Suprapubic skin (tissue), 4 donors: ENCODE results near the gene RGS7.

ENCODE experiments used
- EP300 ChIP-seq: sonication (generic); formaldehyde crosslinking; IDR thresholded peaks from one replicate; pipeline ENCODE4 v1.6.1; 2017; ENCODE audit warnings: antibody characterized with exemption
- POLR2A ChIP-seq, 2 donors: fragments of 450-650 bp; IDR thresholded peaks; one replicate each; pipeline ENCODE4 v1.6.1; 2017; ENCODE audit warnings: antibody characterized with exemption in 2 of 2, mild to moderate bottlenecking in 2 of 2, moderate library complexity in 2 of 2
- POLR2AphosphoS5 ChIP-seq, 3 donors: sonication (generic); formaldehyde crosslinking; IDR thresholded peaks; one replicate each; pipeline ENCODE4 v1.6.1; 2017; ENCODE audit warnings: antibody characterized with exemption in 3 of 3
- TF ChIP-seq, protein P1 (sequence below), 2 donors: fragments of 200-600 bp in 1 of 2; fragments of 450-650 bp in 1 of 2; sonication (generic) in 1 of 2; IDR thresholded peaks; one replicate each; pipeline ENCODE4 v1.5.1; 2016 to 2019; ENCODE audit warnings: antibody characterized with exemption in 2 of 2, mild to moderate bottlenecking in 1 of 2, moderate library complexity in 1 of 2

DNA sequence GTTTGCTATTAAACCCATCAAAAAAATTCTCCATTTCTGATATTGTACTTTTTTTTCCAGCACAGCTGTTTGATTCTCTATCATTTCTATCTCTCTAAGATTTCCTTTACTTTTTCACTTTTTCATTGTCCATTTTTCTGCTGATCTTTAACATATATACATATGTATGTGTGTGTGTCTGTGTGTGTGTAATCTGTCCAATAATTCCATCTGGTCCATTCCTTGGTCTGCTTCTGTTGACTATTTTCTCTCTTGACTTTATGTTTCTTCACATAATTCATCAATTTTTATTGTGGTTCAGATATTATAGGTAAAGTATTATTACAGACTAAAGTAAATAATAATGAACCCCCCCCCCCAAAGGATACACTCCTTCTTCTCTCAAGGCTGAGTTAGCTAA, 84.2 kb downstream of the RGS7 start:
- TF ChIP-seq, protein P1, sequence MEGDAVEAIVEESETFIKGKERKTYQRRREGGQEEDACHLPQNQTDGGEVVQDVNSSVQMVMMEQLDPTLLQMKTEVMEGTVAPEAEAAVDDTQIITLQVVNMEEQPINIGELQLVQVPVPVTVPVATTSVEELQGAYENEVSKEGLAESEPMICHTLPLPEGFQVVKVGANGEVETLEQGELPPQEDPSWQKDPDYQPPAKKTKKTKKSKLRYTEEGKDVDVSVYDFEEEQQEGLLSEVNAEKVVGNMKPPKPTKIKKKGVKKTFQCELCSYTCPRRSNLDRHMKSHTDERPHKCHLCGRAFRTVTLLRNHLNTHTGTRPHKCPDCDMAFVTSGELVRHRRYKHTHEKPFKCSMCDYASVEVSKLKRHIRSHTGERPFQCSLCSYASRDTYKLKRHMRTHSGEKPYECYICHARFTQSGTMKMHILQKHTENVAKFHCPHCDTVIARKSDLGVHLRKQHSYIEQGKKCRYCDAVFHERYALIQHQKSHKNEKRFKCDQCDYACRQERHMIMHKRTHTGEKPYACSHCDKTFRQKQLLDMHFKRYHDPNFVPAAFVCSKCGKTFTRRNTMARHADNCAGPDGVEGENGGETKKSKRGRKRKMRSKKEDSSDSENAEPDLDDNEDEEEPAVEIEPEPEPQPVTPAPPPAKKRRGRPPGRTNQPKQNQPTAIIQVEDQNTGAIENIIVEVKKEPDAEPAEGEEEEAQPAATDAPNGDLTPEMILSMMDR (IDR thresholded peaks at IDR 0.05), result no peak
- no peak for TF ChIP-seq POLR2AphosphoS5 (IDR thresholded peaks at IDR 0.05)
- no peak for TF ChIP-seq POLR2A (IDR thresholded peaks at IDR 0.05)
- no peak for TF ChIP-seq EP300
